Measurements from ENCODE around the gene SMYD3. TPM values are rescaled to one million over a fixed set of nuclear protein-coding genes. Genes with fewer than 3 reads are reported as not detected.
A peak's percentile ranks its signal among the peaks of the same experiment; 100 is the strongest.

SMYD3 gene
- total RNA-seq, 5 donors from 2014 or later (not counting 1 experiment from before 2014, with no cell fraction given) = 17.7 to 37.8 (median 21.9) TPM

DNA sequence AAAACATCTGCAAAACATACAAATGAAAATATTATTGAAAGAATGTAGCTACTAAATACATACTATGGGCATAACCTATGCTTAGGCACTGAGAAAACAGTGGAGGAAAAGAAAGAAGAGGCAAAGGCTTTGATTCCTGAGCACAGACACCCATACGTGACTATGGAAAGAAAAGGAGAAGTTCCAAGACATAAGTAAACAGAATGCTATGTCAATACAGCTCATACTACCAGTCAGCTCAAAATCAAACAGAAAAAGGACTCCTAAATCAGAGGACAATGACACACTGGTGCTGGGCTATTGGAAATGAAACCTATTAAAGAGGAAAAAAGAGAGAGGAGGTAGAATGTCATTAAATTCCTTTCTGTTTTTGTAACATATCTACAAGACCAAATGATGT lies 225.4 kb downstream of the SMYD3 start:
- ChIA-PET POLR2A (no interaction called here), CTCF (interaction anchor here in 1 of 2 donors (0.6 kb wide), 1 partner anchor 278 kb away, joined by 3 read pairs; no protein-coding TSS in a partner anchor)
- Mint-ChIP-seq H3K4me3 (no peak overlapping the region), H3K27me3 (no peaks in the 10 kb centered on the region), H3K9me3 (no peaks in the 10 kb centered on the region), H3K36me3 (peaks cover 37% of the 10 kb centered on the region), H3K4me1 (peaks cover 0 to 2% (median 0%) of the 10 kb centered on the region in 3 donors), H3K27ac (no peak overlapping the region)
- DNase-seq (no peak), ATAC-seq (replicated peaks in 1 of 4) (no peak)
- WGBS (ENCODE audit: insufficient coverage) = no CpG with 5 or more reads among the region's 1 CpG
- Histone ChIP-seq H3K4me3 (ENCODE audit: control insufficient read depth in 1 of 2, extremely low read depth in 1 of 2, low read length in 1 of 2) (no peak overlapping the region), H3K9me3 (no peaks in the 10 kb centered on the region), H3K36me3 (ENCODE audit: control insufficient read depth in 2 of 2, extremely low read depth in 1 of 2, insufficient read depth in 1 of 2, low read length in 1 of 2) (no peaks in the 10 kb centered on the region), H3K27me3 (replicated peaks in 1 of 2; ENCODE audit: control insufficient read depth in 2 of 2, extremely low read depth in 1 of 2, insufficient read depth in 2 of 2, low read length in 1 of 2) (no peaks in the 10 kb centered on the region), H3K4me1 (ENCODE audit: control insufficient read depth in 1 of 2, extremely low read depth in 1 of 2, insufficient read depth in 2 of 2, low read length in 2 of 2) (no peaks in the 10 kb centered on the region), H3K27ac (ENCODE audit: low read length) (no peak overlapping the region)

DNA sequence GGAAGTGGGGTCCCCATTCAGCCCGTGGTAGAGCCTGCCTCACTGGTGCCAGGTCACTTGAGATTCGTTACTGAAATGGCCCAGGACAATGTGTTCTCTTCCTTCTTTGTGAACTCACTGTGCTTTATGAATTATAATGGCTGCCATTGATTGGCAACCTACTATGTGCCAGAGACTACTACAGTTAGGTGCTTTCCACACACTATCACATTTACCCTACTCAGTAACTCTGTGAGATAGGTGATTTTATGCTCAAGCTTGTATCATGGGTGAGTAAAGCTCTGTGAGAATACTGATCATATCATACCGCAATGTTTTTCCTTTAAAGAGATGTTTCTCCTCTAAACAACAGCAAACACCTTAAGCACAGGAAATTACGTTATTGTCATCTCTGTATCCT lies 225.9 kb downstream of the SMYD3 start:
- Mint-ChIP-seq H3K36me3 (peaks cover 37% of the 10 kb centered on the region), H3K4me3 (no peak overlapping the region), H3K27me3 (no peaks in the 10 kb centered on the region), H3K4me1 (peaks cover 0 to 2% (median 0%) of the 10 kb centered on the region in 3 donors), H3K9me3 (no peaks in the 10 kb centered on the region), H3K27ac (no peak overlapping the region)
- Histone ChIP-seq H3K36me3 (ENCODE audit: control insufficient read depth in 2 of 2, extremely low read depth in 1 of 2, insufficient read depth in 1 of 2, low read length in 1 of 2) (no peaks in the 10 kb centered on the region), H3K9me3 (no peaks in the 10 kb centered on the region), H3K27ac (ENCODE audit: low read length) (no peak overlapping the region), H3K4me3 (ENCODE audit: control insufficient read depth in 1 of 2, extremely low read depth in 1 of 2, low read length in 1 of 2) (no peak overlapping the region), H3K4me1 (ENCODE audit: control insufficient read depth in 1 of 2, extremely low read depth in 1 of 2, insufficient read depth in 2 of 2, low read length in 2 of 2) (no peaks in the 10 kb centered on the region), H3K27me3 (replicated peaks in 1 of 2; ENCODE audit: control insufficient read depth in 2 of 2, extremely low read depth in 1 of 2, insufficient read depth in 2 of 2, low read length in 1 of 2) (no peaks in the 10 kb centered on the region)
- CTCF ChIA-PET = no interaction called here
- no CpG with 5 or more reads among the region's 4 CpGs for WGBS (ENCODE audit: insufficient coverage)
- ATAC-seq (replicated peaks in 1 of 4) (no peak), DNase-seq (no peak)
- POLR2A ChIA-PET = no interaction called here

GRCh38 chr1:246280551-246280950 lies 226.5 kb downstream of the SMYD3 start:
- CTCF ChIA-PET = interaction anchor here in 1 of 2 donors (1.0 kb wide), 1 partner anchor 1128 kb away, joined by 4 read pairs; no protein-coding TSS in a partner anchor
- WGBS (ENCODE audit: insufficient coverage) = 100% methylated on average over 1 of the region's 3 CpGs
- no peaks in the 10 kb centered on the region for H3K36me3 ChIP-seq (ENCODE audit: control insufficient read depth in 2 of 2, extremely low read depth in 1 of 2, insufficient read depth in 1 of 2, low read length in 1 of 2)
- DNase-seq = peak in 1 of 35 experiments; percentile 2
- Mint-ChIP-seq H3K36me3 (peaks cover 31% of the 10 kb centered on the region), H3K4me3 (no peak overlapping the region), H3K27ac (no peak overlapping the region), H3K4me1 (peaks cover 0 to 2% (median 0%) of the 10 kb centered on the region in 3 donors), H3K27me3 (no peaks in the 10 kb centered on the region), H3K9me3 (no peaks in the 10 kb centered on the region)
- H3K9me3 ChIP-seq = no peaks in the 10 kb centered on the region
- H3K4me1 ChIP-seq (ENCODE audit: control insufficient read depth in 1 of 2, extremely low read depth in 1 of 2, insufficient read depth in 2 of 2, low read length in 2 of 2) = no peaks in the 10 kb centered on the region
- ATAC-seq (replicated peaks in 1 of 4) = no peak
- POLR2A ChIA-PET = no interaction called here
- no peak overlapping the region for H3K4me3 ChIP-seq (ENCODE audit: control insufficient read depth in 1 of 2, extremely low read depth in 1 of 2, low read length in 1 of 2)
- H3K27ac ChIP-seq (ENCODE audit: low read length) = no peak overlapping the region
- no peaks in the 10 kb centered on the region for H3K27me3 ChIP-seq (replicated peaks in 1 of 2; ENCODE audit: control insufficient read depth in 2 of 2, extremely low read depth in 1 of 2, insufficient read depth in 2 of 2, low read length in 1 of 2)

DNA sequence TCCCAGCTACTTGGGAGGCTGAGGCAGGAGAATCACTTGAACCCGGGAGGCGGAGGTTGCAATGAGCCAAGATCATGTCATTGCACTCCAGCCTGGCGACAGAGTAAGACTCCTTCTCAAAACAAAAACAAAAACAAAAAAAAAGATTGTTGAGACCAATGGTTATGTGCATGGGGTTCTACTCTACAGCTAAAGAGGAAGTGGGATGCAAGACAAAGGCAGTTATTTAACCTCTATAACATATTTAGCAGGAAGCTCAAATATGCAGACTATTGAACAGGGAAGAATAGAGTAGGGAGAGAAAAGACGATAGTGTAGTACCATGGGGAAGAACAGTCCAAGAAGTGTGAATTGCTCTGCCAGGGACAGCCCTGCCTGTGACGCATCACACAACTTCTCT lies 227.7 kb downstream of the SMYD3 start:
- H3K4me1 Mint-ChIP-seq = no peaks in the 10 kb centered on the region
- H3K4me3 Mint-ChIP-seq = no peak overlapping the region
- no peaks in the 10 kb centered on the region for H3K9me3 Mint-ChIP-seq
- Histone ChIP-seq H3K27me3 (replicated peaks in 1 of 2; ENCODE audit: control insufficient read depth in 2 of 2, extremely low read depth in 1 of 2, insufficient read depth in 2 of 2, low read length in 1 of 2) (no peaks in the 10 kb centered on the region), H3K36me3 (ENCODE audit: control insufficient read depth in 2 of 2, extremely low read depth in 1 of 2, insufficient read depth in 1 of 2, low read length in 1 of 2) (no peaks in the 10 kb centered on the region), H3K4me1 (ENCODE audit: control insufficient read depth in 1 of 2, extremely low read depth in 1 of 2, insufficient read depth in 2 of 2, low read length in 2 of 2) (no peaks in the 10 kb centered on the region), H3K4me3 (ENCODE audit: control insufficient read depth in 1 of 2, extremely low read depth in 1 of 2, low read length in 1 of 2) (no peak overlapping the region), H3K27ac (ENCODE audit: low read length) (no peak overlapping the region), H3K9me3 (no peaks in the 10 kb centered on the region)
- ChIA-PET CTCF (no interaction called here), POLR2A (no interaction called here)
- DNase-seq (no peak), ATAC-seq (replicated peaks in 1 of 4) (no peak)
- no CpG with 5 or more reads among the region's 5 CpGs for WGBS (ENCODE audit: insufficient coverage)
- H3K27ac Mint-ChIP-seq = no peak overlapping the region
- peaks cover 30% of the 10 kb centered on the region for H3K36me3 Mint-ChIP-seq
- no peaks in the 10 kb centered on the region for H3K27me3 Mint-ChIP-seq

DNA sequence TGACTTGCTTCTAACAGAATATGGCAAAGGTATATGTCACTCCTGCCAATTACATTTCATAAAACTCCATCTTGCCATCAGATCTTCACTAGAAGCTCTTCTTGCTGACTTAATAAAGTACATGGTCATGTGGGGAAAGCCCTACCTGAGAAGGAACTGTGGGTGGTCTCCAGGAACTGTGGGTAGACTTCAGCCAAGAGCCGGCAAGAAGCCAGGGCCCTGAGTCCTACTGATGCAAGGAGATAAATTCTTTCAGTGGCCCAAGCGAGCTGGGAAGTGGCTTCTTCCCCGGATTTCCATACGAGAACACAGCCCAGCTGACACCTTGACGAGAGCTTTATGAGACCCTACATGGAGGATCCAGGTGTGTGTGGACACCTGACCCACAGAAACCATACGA lies 228.7 kb downstream of the SMYD3 start:
- CTCF ChIA-PET = interaction anchor here in 1 of 2 donors (0.6 to 0.7 kb wide), 2 partner anchors 58 to 446 kb away, joined by 3 read pairs; no protein-coding TSS in a partner anchor
- ATAC-seq (replicated peaks in 1 of 4) = no peak

GRCh38 chr1:246275036-246275435 lies 232.0 kb downstream of the SMYD3 start:
- POLR2A ChIA-PET = no interaction called here
- Histone ChIP-seq H3K9me3 (no peaks in the 10 kb centered on the region), H3K27me3 (replicated peaks in 1 of 2; ENCODE audit: control insufficient read depth in 2 of 2, extremely low read depth in 1 of 2, insufficient read depth in 2 of 2, low read length in 1 of 2) (no peaks in the 10 kb centered on the region), H3K4me1 (ENCODE audit: control insufficient read depth in 1 of 2, extremely low read depth in 1 of 2, insufficient read depth in 2 of 2, low read length in 2 of 2) (no peaks in the 10 kb centered on the region), H3K36me3 (ENCODE audit: control insufficient read depth in 2 of 2, extremely low read depth in 1 of 2, insufficient read depth in 1 of 2, low read length in 1 of 2) (no peaks in the 10 kb centered on the region), H3K27ac (ENCODE audit: low read length) (no peak overlapping the region), H3K4me3 (ENCODE audit: control insufficient read depth in 1 of 2, extremely low read depth in 1 of 2, low read length in 1 of 2) (no peak overlapping the region)
- ATAC-seq (replicated peaks in 1 of 4) (no peak), DNase-seq (no peak)
- CTCF ChIA-PET = no interaction called here
- 100% methylated on average over 2 of the region's 3 CpGs for WGBS (ENCODE audit: insufficient coverage)
- Mint-ChIP-seq H3K36me3 (peaks cover 31% of the 10 kb centered on the region), H3K27ac (no peak overlapping the region), H3K27me3 (no peaks in the 10 kb centered on the region), H3K4me3 (no peak overlapping the region), H3K4me1 (no peaks in the 10 kb centered on the region), H3K9me3 (peaks cover 0 to 4% (median 0%) of the 10 kb centered on the region in 3 donors)

More for the DNA sequence above, 228.7 kb downstream of the SMYD3 start:
- no peaks in the 10 kb centered on the region for H3K36me3 ChIP-seq (ENCODE audit: control insufficient read depth in 2 of 2, extremely low read depth in 1 of 2, insufficient read depth in 1 of 2, low read length in 1 of 2)
- Mint-ChIP-seq H3K27ac (no peak overlapping the region), H3K36me3 (peaks cover 35% of the 10 kb centered on the region), H3K4me3 (no peak overlapping the region), H3K27me3 (no peaks in the 10 kb centered on the region), H3K9me3 (no peaks in the 10 kb centered on the region), H3K4me1 (no peaks in the 10 kb centered on the region)
- POLR2A ChIA-PET = interaction anchor here in 1 of 2 donors (0.6 kb wide), 1 partner anchor 11 kb away, joined by 3 read pairs; no protein-coding TSS in a partner anchor
- H3K27ac ChIP-seq (ENCODE audit: low read length) = no peak overlapping the region
- H3K27me3 ChIP-seq (replicated peaks in 1 of 2; ENCODE audit: control insufficient read depth in 2 of 2, extremely low read depth in 1 of 2, insufficient read depth in 2 of 2, low read length in 1 of 2) = no peaks in the 10 kb centered on the region
- no peak for DNase-seq
- no peaks in the 10 kb centered on the region for H3K4me1 ChIP-seq (ENCODE audit: control insufficient read depth in 1 of 2, extremely low read depth in 1 of 2, insufficient read depth in 2 of 2, low read length in 2 of 2)
- 98% methylated on average over 4 of the region's 6 CpGs for WGBS (ENCODE audit: insufficient coverage)
- H3K9me3 ChIP-seq = no peaks in the 10 kb centered on the region
- H3K4me3 ChIP-seq (ENCODE audit: control insufficient read depth in 1 of 2, extremely low read depth in 1 of 2, low read length in 1 of 2) = no peak overlapping the region

- DNase-seq (no peak), ATAC-seq (replicated peaks in 1 of 4) (no peak)
- ChIA-PET CTCF (no interaction called here), POLR2A (no interaction called here)
- no peak overlapping the region for H3K27ac ChIP-seq (ENCODE audit: low read length)
- H3K9me3 ChIP-seq = no peaks in the 10 kb centered on the region
- H3K4me3 ChIP-seq (ENCODE audit: control insufficient read depth in 1 of 2, extremely low read depth in 1 of 2, low read length in 1 of 2) = no peak overlapping the region
- H3K9me3 Mint-ChIP-seq = peaks cover 0 to 4% (median 0%) of the 10 kb centered on the region in 3 donors
- WGBS (ENCODE audit: insufficient coverage) = 100% methylated on average over 1 of the region's 2 CpGs
- H3K27me3 ChIP-seq (replicated peaks in 1 of 2; ENCODE audit: control insufficient read depth in 2 of 2, extremely low read depth in 1 of 2, insufficient read depth in 2 of 2, low read length in 1 of 2) = no peaks in the 10 kb centered on the region
- H3K36me3 ChIP-seq (ENCODE audit: control insufficient read depth in 2 of 2, extremely low read depth in 1 of 2, insufficient read depth in 1 of 2, low read length in 1 of 2) = no peaks in the 10 kb centered on the region
- no peak overlapping the region for H3K4me3 Mint-ChIP-seq
- H3K4me1 ChIP-seq (ENCODE audit: control insufficient read depth in 1 of 2, extremely low read depth in 1 of 2, insufficient read depth in 2 of 2, low read length in 2 of 2) = no peaks in the 10 kb centered on the region
- no peak overlapping the region for H3K27ac Mint-ChIP-seq
- H3K36me3 Mint-ChIP-seq = peaks cover 31% of the 10 kb centered on the region
- no peaks in the 10 kb centered on the region for H3K27me3 Mint-ChIP-seq
- H3K4me1 Mint-ChIP-seq = no peaks in the 10 kb centered on the region
Observed at GRCh38 chr1:246274186-246274585, 232.9 kb downstream of the SMYD3 start.
